ENCODE measurements around the gene FKBP1C.
"Not testable (repeated sequence)": the region's sequence is repeated elsewhere in the genome, so short reads cannot be mapped to it uniquely, and the experiment has no call there.

The FKBP1C gene

GRCh38 chr6:63211343-63211742 lies at the start of gene FKBP1C:
Gene FKBP1C (plus strand): TSS chr6:63211469.
- H3K4me3 ChIP-seq; H3K4me1 ChIP-seq; H3K9me3 ChIP-seq; H3K27me3 ChIP-seq; intact Hi-C loops (cut with DNase I; ENCODE audit: low total_unique reads); H3K27ac ChIP-seq; H3K36me3 ChIP-seq; DNase-seq: not testable (repeated sequence)

GRCh38 chr6:63164047-63164803 lies 47.0 kb upstream of the FKBP1C start:
- intact Hi-C loops (cut with DNase I; ENCODE audit: low total_unique reads); H3K9me3 ChIP-seq; H3K36me3 ChIP-seq; H3K4me1 ChIP-seq; H3K27ac ChIP-seq; H3K27me3 ChIP-seq; H3K4me3 ChIP-seq; DNase-seq: not testable (repeated sequence)

- no peak overlapping the region for H3K27ac ChIP-seq
- intact Hi-C loops (cut with DNase I; ENCODE audit: low total_unique reads): no loop called here
Measured at GRCh38 chr6:63174173-63174572, 37.1 kb upstream of the FKBP1C start.

GRCh38 chr6:63176181-63176580 lies 35.1 kb upstream of the FKBP1C start:
- no peak overlapping the region for H3K4me3 ChIP-seq
- intact Hi-C loops (cut with DNase I; ENCODE audit: low total_unique reads): no loop called here
- DNase-seq: no peak
- no peaks in the 10 kb centered on the region for H3K27me3 ChIP-seq
- no peaks in the 10 kb centered on the region for H3K9me3 ChIP-seq
- no peak overlapping the region for H3K27ac ChIP-seq
- no peaks in the 10 kb centered on the region for H3K4me1 ChIP-seq
- TF ChIP-seq CTCF (IDR thresholded peaks at IDR 0.05): no peak
- no peaks in the 10 kb centered on the region for H3K36me3 ChIP-seq

More at GRCh38 chr6:63174173-63174572, 37.1 kb upstream of the FKBP1C start:
- DNase-seq: no peak
- no peak overlapping the region for H3K4me3 ChIP-seq
- H3K4me1 ChIP-seq: no peaks in the 10 kb centered on the region
- no peaks in the 10 kb centered on the region for H3K27me3 ChIP-seq
- no peaks in the 10 kb centered on the region for H3K9me3 ChIP-seq
- no peak for TF ChIP-seq CTCF (IDR thresholded peaks at IDR 0.05)
- no peaks in the 10 kb centered on the region for H3K36me3 ChIP-seq

- Histone ChIP-seq H3K27me3 (no peaks in the 10 kb centered on the region), H3K4me1 (no peaks in the 10 kb centered on the region), H3K9me3 (no peaks in the 10 kb centered on the region), H3K4me3 (no peak overlapping the region), H3K36me3 (no peaks in the 10 kb centered on the region), H3K27ac (no peak overlapping the region)
- intact Hi-C loops (cut with DNase I; ENCODE audit: low total_unique reads): no loop called here
- DNase-seq: no peak
- no peak for TF ChIP-seq CTCF (IDR thresholded peaks at IDR 0.05)
Measured at GRCh38 chr6:63180367-63180766, 30.9 kb upstream of the FKBP1C start.

- no peak for DNase-seq
- H3K4me3 ChIP-seq: no peak overlapping the region
- no peaks in the 10 kb centered on the region for H3K27me3 ChIP-seq
- H3K9me3 ChIP-seq: no peaks in the 10 kb centered on the region
- no peak for TF ChIP-seq CTCF (IDR thresholded peaks at IDR 0.05)
- H3K36me3 ChIP-seq: no peaks in the 10 kb centered on the region
- no peaks in the 10 kb centered on the region for H3K4me1 ChIP-seq
- H3K27ac ChIP-seq: no peak overlapping the region
- intact Hi-C loops (cut with DNase I; ENCODE audit: low total_unique reads): no loop called here
Measured at GRCh38 chr6:63186970-63187369, 24.3 kb upstream of the FKBP1C start.

- no peak for DNase-seq
- Histone ChIP-seq H3K4me3 (no peak overlapping the region), H3K27me3 (no peaks in the 10 kb centered on the region), H3K36me3 (no peaks in the 10 kb centered on the region), H3K9me3 (no peaks in the 10 kb centered on the region), H3K27ac (no peak overlapping the region), H3K4me1 (no peaks in the 10 kb centered on the region)
- intact Hi-C loops (cut with DNase I; ENCODE audit: low total_unique reads): no loop called here
- TF ChIP-seq CTCF (IDR thresholded peaks at IDR 0.05): no peak
Measured at GRCh38 chr6:63188828-63189227, 22.4 kb upstream of the FKBP1C start.
